Activated CD4-positive, alpha-beta T cell treated with anti-CD3 and anti-CD28 coated beads, Interleukin-2, Interleukin-4, amounts not matched to agents 100 ng/mL and 50 ng/mL, durations not matched to agents 16 hours and 8 hours (primary cell): ENCODE results near the gene MORC3.

Source experiments
- DNase-seq: peaks from one replicate; pipeline ENCODE4 v3.0.0-alpha.2; 2020; ENCODE audit warnings: low spot score

MORC3 gene

GRCh38 chr21:36423771-36424433 lies 103.9 kb downstream of the MORC3 start:
- peak; percentile 9 for DNase-seq

GRCh38 chr21:36424592-36424991 lies 104.6 kb downstream of the MORC3 start:
- DNase-seq = no peak

- no peak for DNase-seq
Measured at GRCh38 chr21:36425286-36425685, 105.3 kb downstream of the MORC3 start.
